Measurements from ENCODE around the gene KDSR. TPM values are rescaled to one million over a fixed set of nuclear protein-coding genes. Genes with fewer than 3 reads are reported as not detected.
A peak's percentile ranks its signal among the peaks of the same experiment; 100 is the strongest.

KDSR gene
- total and polyA plus RNA-seq, 2 donors from 2014 or later: 22.5 to 73.5 TPM

DNA sequence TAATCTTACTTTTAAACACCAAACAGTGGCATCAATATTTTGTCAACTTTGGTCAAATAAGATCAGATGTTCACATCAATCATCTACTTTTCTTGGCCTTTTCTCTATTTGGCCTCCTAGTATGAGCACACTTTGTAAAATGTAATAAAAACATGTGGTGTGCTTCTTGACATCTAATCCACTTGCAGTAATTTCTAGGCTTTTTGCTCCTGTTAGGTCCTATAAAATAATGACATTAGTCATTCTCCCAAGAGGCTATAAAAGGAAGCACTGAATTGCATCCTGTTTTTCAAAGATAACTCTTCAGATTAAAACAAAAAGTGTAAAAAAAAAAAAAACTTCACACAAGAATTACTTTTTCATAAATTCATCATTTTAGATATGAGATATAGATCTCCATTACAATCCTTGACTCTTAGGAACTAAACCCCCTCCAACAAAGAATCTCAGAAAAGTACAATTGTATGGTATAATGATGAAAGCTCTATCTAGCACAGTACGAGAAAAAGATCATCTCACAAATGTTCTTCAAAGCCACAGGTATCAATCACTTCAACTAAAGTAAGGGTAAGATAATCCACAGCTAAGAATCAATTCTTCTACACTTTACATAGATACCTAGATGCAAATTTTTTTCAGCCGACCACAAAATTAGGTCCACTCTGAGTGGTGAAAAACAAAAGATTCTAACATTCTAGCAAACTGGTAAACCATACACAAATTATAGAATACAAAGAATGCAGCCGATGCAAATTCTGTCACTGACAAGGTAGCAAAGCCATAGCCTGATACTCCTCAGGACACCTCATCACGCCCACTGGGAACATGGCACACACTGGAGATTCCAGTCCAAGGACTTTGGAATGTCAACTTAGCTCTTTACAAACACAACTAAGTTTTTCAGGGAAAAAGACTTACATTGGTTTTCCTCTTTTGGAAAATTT, 50.1 kb downstream of the KDSR start:
- Histone ChIP-seq H3K27me3 (ENCODE audit: control insufficient read depth, insufficient read depth, low read length) (no peaks in the 10 kb centered on the region), H3K4me1 (ENCODE audit: control insufficient read depth in 2 of 3, insufficient read depth in 2 of 3, low read depth in 1 of 3, low read length in 3 of 3) (peaks cover 4 to 20% (median 20%) of the 10 kb centered on the region in 3 donors), H3K27ac (ENCODE audit: low read depth in 2 of 2, low read length in 2 of 2) (peak overlapping the region; percentile 25 to 76), H3K9ac (ENCODE audit: low read length in 3 of 3) (peak overlapping the region in 2 of 3 donors; percentile 65 to 76), H3K36me3 (ENCODE audit: control insufficient read depth in 2 of 3, insufficient read depth in 3 of 3, low read length in 3 of 3) (no peaks in the 10 kb centered on the region), H3K9me3 (ENCODE audit: control insufficient read depth in 2 of 3, insufficient read depth in 1 of 3, low read length in 3 of 3) (no peaks in the 10 kb centered on the region), H3K4me3 (ENCODE audit: low read length in 3 of 3) (peak overlapping the region; percentile 53 to 86 (median 70))
- DNase-seq (peak in 1 of 5 donors; percentile 39), FAIRE-seq (peak; percentile 66)
- no peak for TF ChIP-seq CTCF (IDR thresholded peaks at IDR 0.05; ENCODE audit: borderline replicate concordance, extremely low read depth, insufficient read depth)
- intact Hi-C loops (cut with DNase I): no loop called here

DNA sequence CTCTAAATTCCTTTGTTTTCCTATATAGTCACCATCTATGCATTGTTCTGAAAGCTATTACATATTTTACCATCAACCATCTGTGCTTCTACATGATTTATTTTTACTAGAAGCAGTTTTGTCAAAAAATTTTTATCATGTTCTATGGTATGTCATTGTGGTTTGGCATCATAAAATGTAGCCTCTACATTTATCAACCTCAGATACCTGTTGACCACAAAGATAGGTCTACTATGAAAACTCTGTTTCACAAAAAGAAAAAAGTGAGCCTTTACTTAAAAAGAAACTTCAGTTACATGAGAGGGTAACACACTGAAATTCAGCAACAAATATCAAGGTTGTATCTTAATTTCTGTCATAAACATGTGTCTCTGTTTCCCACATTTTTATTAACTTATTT, 51.1 kb downstream of the KDSR start:
- Histone ChIP-seq H3K4me1 (ENCODE audit: control insufficient read depth in 2 of 3, insufficient read depth in 2 of 3, low read depth in 1 of 3, low read length in 3 of 3) (peaks cover 4 to 29% (median 19%) of the 10 kb centered on the region in 3 donors), H3K27ac (ENCODE audit: low read depth in 2 of 2, low read length in 2 of 2) (no peak overlapping the region), H3K9me3 (ENCODE audit: control insufficient read depth in 2 of 3, insufficient read depth in 1 of 3, low read length in 3 of 3) (no peaks in the 10 kb centered on the region), H3K4me3 (ENCODE audit: low read length in 3 of 3) (peak overlapping the region in 1 of 3 donors; percentile 18), H3K9ac (ENCODE audit: low read length in 3 of 3) (no peak overlapping the region), H3K36me3 (ENCODE audit: control insufficient read depth in 2 of 3, insufficient read depth in 3 of 3, low read length in 3 of 3) (no peaks in the 10 kb centered on the region), H3K27me3 (ENCODE audit: control insufficient read depth, insufficient read depth, low read length) (no peaks in the 10 kb centered on the region)
- DNase-seq: no peak
- no peak for FAIRE-seq
- intact Hi-C loops (cut with DNase I): no loop called here
- TF ChIP-seq CTCF (IDR thresholded peaks at IDR 0.05; ENCODE audit: borderline replicate concordance, extremely low read depth, insufficient read depth): no peak

GRCh38 chr18:63315131-63315662, 51.8 kb downstream of the KDSR start:
- FAIRE-seq: no peak

More at GRCh38 chr18:63315131-63315662, 51.8 kb downstream of the KDSR start:
- no peak for DNase-seq
- no peaks in the 10 kb centered on the region for H3K27me3 ChIP-seq (ENCODE audit: control insufficient read depth, insufficient read depth, low read length)
- peak overlapping the region in 1 of 2 donors; percentile 10 for H3K27ac ChIP-seq (ENCODE audit: low read depth in 2 of 2, low read length in 2 of 2)
- intact Hi-C loops (cut with DNase I): no loop called here
- H3K4me3 ChIP-seq (ENCODE audit: low read length in 3 of 3): peak overlapping the region in 2 of 3 donors; percentile 20 to 33
- no peaks in the 10 kb centered on the region for H3K9me3 ChIP-seq (ENCODE audit: control insufficient read depth in 2 of 3, insufficient read depth in 1 of 3, low read length in 3 of 3)
- peaks cover 4 to 29% (median 16%) of the 10 kb centered on the region in 3 donors for H3K4me1 ChIP-seq (ENCODE audit: control insufficient read depth in 2 of 3, insufficient read depth in 2 of 3, low read depth in 1 of 3, low read length in 3 of 3)
- no peak for TF ChIP-seq CTCF (IDR thresholded peaks at IDR 0.05; ENCODE audit: borderline replicate concordance, extremely low read depth, insufficient read depth)
- no peak overlapping the region for H3K9ac ChIP-seq (ENCODE audit: low read length in 3 of 3)
- H3K36me3 ChIP-seq (ENCODE audit: control insufficient read depth in 2 of 3, insufficient read depth in 3 of 3, low read length in 3 of 3): no peaks in the 10 kb centered on the region
